ENCODE data around the gene TXNL4A. TPM values are rescaled to one million over a fixed set of nuclear protein-coding genes. Genes with fewer than 3 reads are reported as not detected.

The TXNL4A gene
- total and polyA plus RNA-seq, 4 donors, result 18.0 to 86.2 (median 32.8) TPM

DNA sequence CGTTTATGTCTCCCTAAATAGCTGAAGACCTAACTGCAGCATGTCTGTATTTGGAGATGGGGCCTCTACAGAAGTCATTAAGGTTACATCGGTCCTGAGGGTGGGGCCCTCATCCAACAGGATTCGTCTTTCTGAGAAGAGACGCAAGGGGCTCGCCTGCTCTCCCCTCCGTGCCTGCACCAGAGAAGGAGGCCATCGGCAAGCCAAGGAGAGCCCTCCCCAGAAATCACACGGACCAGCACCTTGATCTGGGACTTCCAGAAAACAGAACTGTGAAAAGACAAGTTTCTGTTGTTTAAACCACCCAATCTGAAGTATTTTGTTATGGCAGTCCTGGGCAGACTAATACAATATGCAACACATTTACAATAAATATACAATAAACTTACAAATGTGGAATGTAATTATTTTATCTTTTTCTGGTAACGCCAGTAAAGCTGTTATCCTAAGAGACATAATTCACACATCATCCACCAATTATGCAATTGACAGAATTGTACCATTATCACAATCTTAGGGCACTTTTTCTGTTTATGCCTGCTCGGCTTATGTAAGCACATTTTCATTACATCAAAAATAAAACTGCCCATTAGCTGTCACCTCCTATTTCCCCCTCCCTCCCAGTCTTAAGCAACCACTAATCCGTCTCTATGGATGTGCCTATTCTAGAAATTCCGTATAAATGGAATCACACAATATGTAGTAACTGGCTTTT is 17.8 kb downstream of the TXNL4A start:
- H3K9ac ChIP-seq (ENCODE audit: low read depth in 1 of 2, low read length in 2 of 2), result no peak overlapping the region
- 91% methylated on average over 12 of the region's 12 CpGs for WGBS
- H3K27ac ChIP-seq (ENCODE audit: low read depth in 1 of 2, low read length in 2 of 2), result no peak overlapping the region
- no peak for DNase-seq (ENCODE audit: low spot score)
- no peak overlapping the region for H3K4me3 ChIP-seq (ENCODE audit: low read depth in 1 of 3, low read length in 3 of 3)
- H3K36me3 ChIP-seq (ENCODE audit: control insufficient read depth in 4 of 4, insufficient read depth in 3 of 4, low read depth in 1 of 4, low read length in 3 of 4), result peaks cover 8 to 44% (median 23%) of the 10 kb centered on the region in 4 donors
- TF ChIP-seq RAD21 (IDR thresholded peaks at IDR 0.05) (no peak), JUND (IDR thresholded peaks at IDR 0.05) (no peak), FOXA1 (IDR thresholded peaks at IDR 0.05) (no peak), HNF4A (conservative IDR thresholded peaks at IDR 0.05) (no peak), REST (IDR thresholded peaks at IDR 0.05) (no peak), CTCF (IDR thresholded peaks at IDR 0.05; ENCODE audit: low read depth, low read length, missing input control) (no peak), TAF1 (conservative IDR thresholded peaks at IDR 0.05) (no peak), FOXA2 (IDR thresholded peaks at IDR 0.05) (no peak)
- H3K4me1 ChIP-seq (ENCODE audit: control insufficient read depth in 4 of 4, insufficient read depth in 4 of 4, low read length in 3 of 4), result peaks cover under 1 to 5% (median 2%) of the 10 kb centered on the region in 4 donors
- H3K27me3 ChIP-seq (ENCODE audit: control insufficient read depth in 4 of 4, insufficient read depth in 4 of 4, low read length in 3 of 4), result no peaks in the 10 kb centered on the region
- no peaks in the 10 kb centered on the region for H3K9me3 ChIP-seq (ENCODE audit: control insufficient read depth in 4 of 4, low read length in 3 of 4)

- Histone ChIP-seq H3K27ac (ENCODE audit: low read depth in 1 of 2, low read length in 2 of 2) (peak overlapping the region; percentile 86 to 87), H3K4me1 (ENCODE audit: control insufficient read depth in 4 of 4, insufficient read depth in 4 of 4, low read length in 3 of 4) (peaks cover 6 to 15% (median 10%) of the 10 kb centered on the region in 4 donors), H3K36me3 (ENCODE audit: control insufficient read depth in 4 of 4, insufficient read depth in 3 of 4, low read depth in 1 of 4, low read length in 3 of 4) (peaks cover 1 to 14% (median 6%) of the 10 kb centered on the region in 4 donors), H3K9me3 (ENCODE audit: control insufficient read depth in 4 of 4, low read length in 3 of 4) (no peaks in the 10 kb centered on the region), H3K9ac (ENCODE audit: low read depth in 1 of 2, low read length in 2 of 2) (peak overlapping the region; percentile 20 to 73), H3K27me3 (ENCODE audit: control insufficient read depth in 4 of 4, insufficient read depth in 4 of 4, low read length in 3 of 4) (no peaks in the 10 kb centered on the region), H3K4me3 (ENCODE audit: low read depth in 1 of 3, low read length in 3 of 3) (peak overlapping the region; percentile 71 to 93 (median 91))
- WGBS, result 6% methylated on average over 24 of the region's 24 CpGs
- no peak for DNase-seq (ENCODE audit: low spot score)
- TF ChIP-seq RXRA (IDR thresholded peaks at IDR 0.05) (peak; percentile 12 to 45), YY1 (IDR thresholded peaks at IDR 0.05) (peak; percentile 31), JUND (IDR thresholded peaks at IDR 0.05) (no peak), GABPA (IDR thresholded peaks at IDR 0.05 in 1 of 2, conservative IDR thresholded peaks at IDR 0.05 in 1 of 2) (peak; percentile 51 to 57), NR2F2 (IDR thresholded peaks at IDR 0.05) (peak; percentile 11), TAF1 (conservative IDR thresholded peaks at IDR 0.05) (no peak), SP1 (IDR thresholded peaks at IDR 0.05) (no peak), RAD21 (IDR thresholded peaks at IDR 0.05) (peak in 1 of 2 donors; percentile 15)
- TF ChIP-seq, protein P1, sequence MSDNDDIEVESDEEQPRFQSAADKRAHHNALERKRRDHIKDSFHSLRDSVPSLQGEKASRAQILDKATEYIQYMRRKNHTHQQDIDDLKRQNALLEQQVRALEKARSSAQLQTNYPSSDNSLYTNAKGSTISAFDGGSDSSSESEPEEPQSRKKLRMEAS (IDR thresholded peaks at IDR 0.05), result peak; percentile 15
These were observed 23.1 kb downstream of the TXNL4A start for GRCh38 chr18:79965119-79965902.

Measured in liver (tissue), 9 donors.